Stomach (tissue), 4 donors: ENCODE measurements around the gene IL1R2.

Source experiments
- CTCF ChIP-seq, 7 experiments: fragments of 450-650 bp in 4 of 7; fragments of 200-600 bp in 3 of 7; sonication (generic) in 3 of 7; IDR thresholded peaks; one replicate each; pipeline ENCODE4 v1.5.1; 2016 to 2019; ENCODE audit warnings: antibody characterized with exemption in 7 of 7, control low read depth in 2 of 7, mild to moderate bottlenecking in 1 of 7
- POLR2A ChIP-seq, 4 donors: fragments of 450-650 bp; IDR thresholded peaks; one replicate each; pipeline ENCODE4 v1.6.1; 2016; ENCODE audit warnings: antibody characterized with exemption in 4 of 4, control low read depth in 2 of 4, mild to moderate bottlenecking in 1 of 4, moderate library complexity in 1 of 4
- POLR2AphosphoS5 ChIP-seq, 3 donors: sonication (generic); formaldehyde crosslinking; IDR thresholded peaks; one replicate each; pipeline ENCODE4 v1.6.1; 2016; ENCODE audit warnings: antibody characterized with exemption in 3 of 3

DNA sequence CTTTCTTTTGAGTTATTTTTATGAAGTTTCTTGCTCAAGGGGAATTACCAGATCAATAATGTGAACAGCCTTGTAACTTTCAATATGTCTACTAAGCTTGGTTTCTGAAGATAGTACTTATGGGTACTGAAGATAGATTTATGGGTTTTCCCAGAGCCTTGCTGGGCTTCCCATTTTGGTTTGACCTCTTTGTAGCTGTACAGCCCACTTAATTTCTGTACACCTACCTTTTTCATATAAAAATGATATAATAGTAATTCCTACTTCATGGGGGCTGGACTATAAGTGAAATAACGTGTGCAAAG lies 22.2 kb downstream of the IL1R2 start:
- no peak for TF ChIP-seq CTCF (IDR thresholded peaks at IDR 0.05)
- TF ChIP-seq POLR2AphosphoS5 (IDR thresholded peaks at IDR 0.05): no peak
- no peak for TF ChIP-seq POLR2A (IDR thresholded peaks at IDR 0.05)
